ENCODE results near the gene GRID2.

Gene GRID2

GRCh38 chr4:92303621-92304027, at the start of gene GRID2:
GRID2 (plus strand) TSS chr4:92303966.
- DNase-seq (ENCODE audit: insufficient read length, low spot score): no peak

GRCh38 chr4:92253986-92254671, 49.6 kb upstream of the GRID2 start:
- DNase-seq (ENCODE audit: insufficient read length, low spot score): no peak

More at GRCh38 chr4:92303621-92304027, at the start of gene GRID2:
- no peak for FAIRE-seq
- no peak for TF ChIP-seq POLR2A (IDR thresholded peaks at IDR 0.05; ENCODE audit: low read depth, low read length)

GRCh38 chr4:92254767-92255442, 48.9 kb upstream of the GRID2 start:
- no peak for TF ChIP-seq POLR2A (IDR thresholded peaks at IDR 0.05; ENCODE audit: low read depth, low read length)
- no peak for DNase-seq (ENCODE audit: insufficient read length, low spot score)
- FAIRE-seq: no peak

More at GRCh38 chr4:92253986-92254671, 49.6 kb upstream of the GRID2 start:
- no peak for FAIRE-seq
- TF ChIP-seq POLR2A (IDR thresholded peaks at IDR 0.05; ENCODE audit: low read depth, low read length): no peak

GRCh38 chr4:92255920-92256244, 47.9 kb upstream of the GRID2 start:
- no peak for TF ChIP-seq POLR2A (IDR thresholded peaks at IDR 0.05; ENCODE audit: low read depth, low read length)
- FAIRE-seq (no peak), DNase-seq (ENCODE audit: insufficient read length, low spot score) (no peak)

- FAIRE-seq: no peak
- DNase-seq (ENCODE audit: insufficient read length, low spot score): no peak
Measured at GRCh38 chr4:92257931-92258857, 45.6 kb upstream of the GRID2 start.

GRCh38 chr4:92261256-92261655, 42.5 kb upstream of the GRID2 start:
- DNase-seq (ENCODE audit: insufficient read length, low spot score) (no peak), FAIRE-seq (no peak)
- no peak for TF ChIP-seq POLR2A (IDR thresholded peaks at IDR 0.05; ENCODE audit: low read depth, low read length)

More at GRCh38 chr4:92257931-92258857, 45.6 kb upstream of the GRID2 start:
- no peak for TF ChIP-seq POLR2A (IDR thresholded peaks at IDR 0.05; ENCODE audit: low read depth, low read length)

GRCh38 chr4:92262371-92262770, 41.4 kb upstream of the GRID2 start:
- no peak for FAIRE-seq
- DNase-seq (ENCODE audit: insufficient read length, low spot score): no peak
- no peak for TF ChIP-seq POLR2A (IDR thresholded peaks at IDR 0.05; ENCODE audit: low read depth, low read length)

GRCh38 chr4:92263010-92263409, 40.8 kb upstream of the GRID2 start:
- DNase-seq (ENCODE audit: insufficient read length, low spot score): no peak
- FAIRE-seq: no peak
- no peak for TF ChIP-seq POLR2A (IDR thresholded peaks at IDR 0.05; ENCODE audit: low read depth, low read length)

GRCh38 chr4:92263575-92263974, 40.2 kb upstream of the GRID2 start:
- FAIRE-seq (no peak), DNase-seq (ENCODE audit: insufficient read length, low spot score) (no peak)
- no peak for TF ChIP-seq POLR2A (IDR thresholded peaks at IDR 0.05; ENCODE audit: low read depth, low read length)

- DNase-seq (ENCODE audit: insufficient read length, low spot score) (no peak), FAIRE-seq (no peak)
- TF ChIP-seq POLR2A (IDR thresholded peaks at IDR 0.05; ENCODE audit: low read depth, low read length): no peak
Measured at GRCh38 chr4:92264163-92264562, 39.6 kb upstream of the GRID2 start.

- FAIRE-seq (no peak), DNase-seq (ENCODE audit: insufficient read length, low spot score) (no peak)
- TF ChIP-seq POLR2A (IDR thresholded peaks at IDR 0.05; ENCODE audit: low read depth, low read length): no peak
Measured at GRCh38 chr4:92265021-92265420, 38.7 kb upstream of the GRID2 start.

- no peak for FAIRE-seq
- TF ChIP-seq POLR2A (IDR thresholded peaks at IDR 0.05; ENCODE audit: low read depth, low read length): no peak
- no peak for DNase-seq (ENCODE audit: insufficient read length, low spot score)
Measured at GRCh38 chr4:92265798-92266197, 38.0 kb upstream of the GRID2 start.

GRCh38 chr4:92266521-92266920, 37.2 kb upstream of the GRID2 start:
- DNase-seq (ENCODE audit: insufficient read length, low spot score) (no peak), FAIRE-seq (no peak)
- TF ChIP-seq POLR2A (IDR thresholded peaks at IDR 0.05; ENCODE audit: low read depth, low read length): no peak

GRCh38 chr4:92268642-92269041, 35.1 kb upstream of the GRID2 start:
- FAIRE-seq: no peak

More at GRCh38 chr4:92268642-92269041, 35.1 kb upstream of the GRID2 start:
- no peak for TF ChIP-seq POLR2A (IDR thresholded peaks at IDR 0.05; ENCODE audit: low read depth, low read length)
- DNase-seq (ENCODE audit: insufficient read length, low spot score): no peak
